Loucy (cell line): ENCODE results near the gene MYO1H.

ENCODE experiments used
- H2AFZ ChIP-seq: fragments of 200-600 bp; sonication (generic); 2 replicates; pipeline ENCODE4 v1.6.0; 2016; ENCODE audit warnings: antibody characterized with exemption, mild to moderate bottlenecking, low read length, moderate library complexity
- H3F3A ChIP-seq: fragments of 200-600 bp; 2 replicates; pipeline ENCODE4 v1.6.0; 2016; ENCODE audit warnings: antibody characterized with exemption, low read depth, mild to moderate bottlenecking
- H3K27me3 ChIP-seq: fragments of 200-600 bp; sonication (generic); 2 replicates; pipeline ENCODE4 v1.6.1; 2014; ENCODE audit warnings: low read length, mild to moderate bottlenecking; ENCODE audit not compliant: insufficient read depth, poor library complexity, severe bottlenecking
- H3K36me3 ChIP-seq: fragments of 200-600 bp; sonication (generic); 2 replicates; pipeline ENCODE4 v1.6.1; 2016; ENCODE audit warnings: low read length; ENCODE audit not compliant: insufficient read depth
- H3K4me1 ChIP-seq: fragments of 200-600 bp; sonication (generic); 2 replicates; pipeline ENCODE4 v1.5.1; 2014; ENCODE audit warnings: low read length, mild to moderate bottlenecking; ENCODE audit not compliant: insufficient read depth, poor library complexity, severe bottlenecking
- H3K4me2 ChIP-seq: fragments of 200-600 bp; sonication (generic); 2 replicates; pipeline ENCODE4 v1.6.0; 2014; ENCODE audit warnings: antibody characterized with exemption, low read length, low read depth, mild to moderate bottlenecking; ENCODE audit not compliant: poor library complexity, severe bottlenecking
- H3K4me3 ChIP-seq: fragments of 200-600 bp; sonication (generic); 2 replicates; pipeline ENCODE4 v1.5.1; 2014; ENCODE audit warnings: low read length, mild to moderate bottlenecking, mixed read lengths; ENCODE audit not compliant: poor library complexity, severe bottlenecking
- H3K79me2 ChIP-seq: fragments of 200-600 bp; sonication (generic); 2 replicates; pipeline ENCODE4 v1.6.1; 2014; ENCODE audit warnings: low read length; ENCODE audit not compliant: insufficient read depth
- H3K9ac ChIP-seq: fragments of 200-600 bp; sonication (generic); 2 replicates; pipeline ENCODE4 v1.6.0; 2014; ENCODE audit warnings: mild to moderate bottlenecking, low read depth, low read length, moderate library complexity; ENCODE audit not compliant: poor library complexity, severe bottlenecking
- H3K9me2 ChIP-seq: fragments of 200-600 bp; sonication (generic); replicated peaks from 2 replicates; pipeline ENCODE4 v1.6.1; 2016; ENCODE audit warnings: low read depth, low read length, mixed read lengths
- H3K9me3 ChIP-seq: fragments of 200-600 bp; sonication (generic); 2 replicates; pipeline ENCODE4 v1.6.1; 2014; ENCODE audit warnings: mild to moderate bottlenecking, antibody characterized with exemption, low read length, low read depth; ENCODE audit not compliant: insufficient read depth
- H4K20me1 ChIP-seq: fragments of 200-600 bp; sonication (generic); 2 replicates; pipeline ENCODE4 v1.6.0; 2014; ENCODE audit warnings: antibody characterized with exemption, low read length, mild to moderate bottlenecking; ENCODE audit not compliant: insufficient read depth, poor library complexity, severe bottlenecking
- EZH2phosphoT487 ChIP-seq: fragments of 200-600 bp; IDR thresholded peaks from 2 replicates; pipeline ENCODE4 v1.6.1; 2018; ENCODE audit warnings: antibody characterized with exemption, mild to moderate bottlenecking, moderate library complexity, borderline replicate concordance
- TF ChIP-seq, protein P1 (sequence below): fragments of 200-600 bp; sonication (generic); conservative IDR thresholded peaks from 2 replicates; pipeline ENCODE4 v1.5.1; 2014; ENCODE audit warnings: mild to moderate bottlenecking, antibody characterized with exemption, low read length

The MYO1H gene

DNA sequence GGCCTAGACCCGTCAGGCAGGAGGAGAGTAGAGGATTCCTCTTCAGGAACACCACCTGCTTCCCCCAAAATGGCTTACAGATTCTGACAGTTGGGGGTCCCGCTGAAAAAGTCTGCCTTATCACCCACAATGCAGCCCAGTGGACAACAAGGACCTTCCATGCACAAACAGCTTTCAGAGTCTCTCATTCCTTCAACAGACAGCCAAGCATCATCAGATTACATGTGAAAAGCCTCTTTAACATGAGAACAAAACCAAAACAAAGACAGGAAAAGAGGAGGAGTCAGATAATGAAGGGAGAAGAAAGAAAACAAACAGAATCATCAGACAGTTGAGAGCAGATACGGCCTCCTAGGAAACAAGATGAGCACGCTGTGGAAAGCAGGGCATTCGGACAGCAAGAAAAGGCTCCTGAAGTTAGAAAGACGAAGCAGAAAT lies 111.1 kb downstream of the MYO1H start:
- Histone ChIP-seq H3K79me2 (peaks cover 30% of the 10 kb centered on the region; the same call in 1 of the 2 replicates), H3F3A (no peaks in the 10 kb centered on the region), H3K9me3 (no peaks in the 10 kb centered on the region), H3K27me3 (no peaks in the 10 kb centered on the region), H3K4me2 (no peak overlapping the region), H3K4me3 (no peak overlapping the region), H3K36me3 (peaks cover 66% of the 10 kb centered on the region), H4K20me1 (peaks cover 8% of the 10 kb centered on the region), H3K9ac (no peak overlapping the region), H2AFZ (no peak overlapping the region), H3K9me2 (no peaks in the 10 kb centered on the region), H3K4me1 (peaks cover 3% of the 10 kb centered on the region)
- TF ChIP-seq, protein P1, sequence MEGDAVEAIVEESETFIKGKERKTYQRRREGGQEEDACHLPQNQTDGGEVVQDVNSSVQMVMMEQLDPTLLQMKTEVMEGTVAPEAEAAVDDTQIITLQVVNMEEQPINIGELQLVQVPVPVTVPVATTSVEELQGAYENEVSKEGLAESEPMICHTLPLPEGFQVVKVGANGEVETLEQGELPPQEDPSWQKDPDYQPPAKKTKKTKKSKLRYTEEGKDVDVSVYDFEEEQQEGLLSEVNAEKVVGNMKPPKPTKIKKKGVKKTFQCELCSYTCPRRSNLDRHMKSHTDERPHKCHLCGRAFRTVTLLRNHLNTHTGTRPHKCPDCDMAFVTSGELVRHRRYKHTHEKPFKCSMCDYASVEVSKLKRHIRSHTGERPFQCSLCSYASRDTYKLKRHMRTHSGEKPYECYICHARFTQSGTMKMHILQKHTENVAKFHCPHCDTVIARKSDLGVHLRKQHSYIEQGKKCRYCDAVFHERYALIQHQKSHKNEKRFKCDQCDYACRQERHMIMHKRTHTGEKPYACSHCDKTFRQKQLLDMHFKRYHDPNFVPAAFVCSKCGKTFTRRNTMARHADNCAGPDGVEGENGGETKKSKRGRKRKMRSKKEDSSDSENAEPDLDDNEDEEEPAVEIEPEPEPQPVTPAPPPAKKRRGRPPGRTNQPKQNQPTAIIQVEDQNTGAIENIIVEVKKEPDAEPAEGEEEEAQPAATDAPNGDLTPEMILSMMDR: no peak
- no peak for TF ChIP-seq EZH2phosphoT487

GRCh38 chr12:109459247-109459646 lies 111.5 kb downstream of the MYO1H start:
- Histone ChIP-seq H3K36me3 (peaks cover 62% of the 10 kb centered on the region; the same call in 1 of the 2 replicates), H3K4me1 (peaks cover 3% of the 10 kb centered on the region), H3K9ac (no peak overlapping the region), H2AFZ (no peak overlapping the region), H3K4me3 (no peak overlapping the region), H3K79me2 (peaks cover 30% of the 10 kb centered on the region; the same call in 1 of the 2 replicates), H3K4me2 (no peak overlapping the region), H3K9me2 (no peaks in the 10 kb centered on the region), H3K9me3 (no peaks in the 10 kb centered on the region), H3F3A (no peaks in the 10 kb centered on the region), H3K27me3 (no peaks in the 10 kb centered on the region), H4K20me1 (peaks cover 8% of the 10 kb centered on the region)
- TF ChIP-seq EZH2phosphoT487: no peak
- TF ChIP-seq, protein P1: no peak

DNA sequence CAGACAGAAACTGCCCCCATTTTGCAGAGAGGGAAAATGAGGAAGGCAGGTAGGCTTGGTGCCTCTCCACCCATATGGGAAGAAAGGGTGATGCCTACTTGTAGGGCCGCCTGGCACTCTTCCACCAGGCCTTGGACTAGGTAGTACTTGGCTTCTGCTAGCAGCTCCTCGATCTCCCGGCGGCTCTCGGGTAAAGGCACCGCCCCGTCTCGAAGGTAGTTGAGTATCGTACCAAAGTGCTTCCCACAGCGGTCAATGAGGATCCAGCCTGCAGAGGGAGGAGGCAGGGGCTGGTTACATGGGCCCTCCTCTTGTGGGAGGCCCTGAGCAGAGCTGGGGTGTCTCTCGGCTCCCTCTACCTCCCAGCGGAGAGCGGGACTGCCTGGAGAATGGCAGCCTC lies 112.8 kb downstream of the MYO1H start:
- H3K36me3 ChIP-seq: peaks cover 49% of the 10 kb centered on the region; the same call in 1 of the 2 replicates
- no peaks in the 10 kb centered on the region for H3K9me3 ChIP-seq
- H3F3A ChIP-seq: no peaks in the 10 kb centered on the region
- TF ChIP-seq, protein P1: no peak
- TF ChIP-seq EZH2phosphoT487: no peak
- no peak overlapping the region for H3K9ac ChIP-seq
- no peak overlapping the region for H2AFZ ChIP-seq
- no peak overlapping the region for H3K4me3 ChIP-seq
- H4K20me1 ChIP-seq: peaks cover 10% of the 10 kb centered on the region
- peaks cover 3% of the 10 kb centered on the region for H3K4me1 ChIP-seq
- no peak overlapping the region for H3K4me2 ChIP-seq
- H3K9me2 ChIP-seq: no peaks in the 10 kb centered on the region
- H3K27me3 ChIP-seq: no peaks in the 10 kb centered on the region
- H3K79me2 ChIP-seq: peaks cover 30% of the 10 kb centered on the region; the same call in 1 of the 2 replicates
